Stimulated activated CD8-positive, alpha-beta memory T cell treated with anti-CD3 and anti-CD28 coated beads, Interleukin-4, amount 100 ng/mL, for 1 hour (primary cell): Measurements from ENCODE around the gene LIFR.
"Not testable (repeated sequence)": the region's sequence is repeated elsewhere in the genome, so short reads cannot be mapped to it uniquely, and the experiment has no call there.

Experiments used
- DNase-seq, 2 donors: peaks; one replicate each; pipeline ENCODE4 v3.0.0-alpha.2; 2020; ENCODE audit warnings: low read depth in 2 of 2, low spot score in 1 of 2

Gene LIFR

DNA sequence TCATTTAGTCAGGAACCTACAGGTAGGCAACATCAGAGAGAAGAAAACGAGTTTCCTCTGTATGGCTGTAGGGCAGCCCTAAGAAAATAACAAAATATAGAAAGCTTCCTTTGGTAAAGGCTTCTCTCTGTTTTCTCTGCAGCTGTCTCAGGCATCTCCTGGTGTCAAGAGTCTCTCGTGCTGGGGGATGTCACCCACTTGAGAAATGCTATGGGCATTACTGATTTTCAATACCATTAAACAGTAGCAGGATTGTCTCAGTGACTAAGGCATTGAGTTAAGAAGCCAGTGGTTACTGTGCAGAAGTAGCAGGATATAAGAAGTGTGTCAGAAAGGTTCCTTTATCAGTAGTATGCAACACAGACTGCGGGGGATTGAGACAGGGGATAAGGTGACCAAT lies 32.4 kb downstream of the LIFR start:
- DNase-seq = no peak

DNA sequence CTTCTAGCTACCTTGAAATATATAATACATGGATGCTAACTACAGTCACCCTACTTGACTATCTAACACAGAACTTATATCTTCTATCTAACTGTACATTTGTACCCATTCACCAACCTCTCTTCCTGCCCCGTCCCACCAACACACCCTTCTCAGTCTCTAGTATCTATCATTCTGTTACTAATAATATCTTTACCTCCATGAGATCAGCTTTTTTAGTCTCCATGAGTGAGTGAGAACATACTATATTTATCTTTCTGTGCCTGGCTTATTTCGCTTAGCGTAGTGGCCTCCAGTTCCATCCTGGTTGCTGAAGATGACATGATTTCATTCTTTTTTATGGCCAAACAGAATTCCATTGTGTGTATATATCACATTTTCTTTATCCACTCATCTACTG lies 37.0 kb downstream of the LIFR start:
- no peak for DNase-seq

DNA sequence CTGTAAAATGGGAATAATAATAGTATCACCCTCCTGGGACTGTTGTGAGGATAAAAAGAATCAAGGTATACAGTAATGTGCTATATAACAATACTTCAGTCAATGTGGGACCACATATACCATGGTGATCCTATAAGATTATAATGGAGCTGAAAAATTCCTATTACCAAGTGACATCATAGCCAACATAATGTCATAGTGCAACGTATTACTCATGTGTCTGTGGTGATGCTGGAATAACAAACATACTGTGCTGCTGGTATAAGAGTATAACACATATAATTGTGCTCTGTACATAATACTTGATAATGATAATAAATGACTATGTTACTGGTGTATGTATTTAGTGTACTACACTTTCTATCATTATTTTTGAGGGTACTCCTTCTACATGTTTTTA lies 38.1 kb downstream of the LIFR start:
- DNase-seq = no peak

DNA sequence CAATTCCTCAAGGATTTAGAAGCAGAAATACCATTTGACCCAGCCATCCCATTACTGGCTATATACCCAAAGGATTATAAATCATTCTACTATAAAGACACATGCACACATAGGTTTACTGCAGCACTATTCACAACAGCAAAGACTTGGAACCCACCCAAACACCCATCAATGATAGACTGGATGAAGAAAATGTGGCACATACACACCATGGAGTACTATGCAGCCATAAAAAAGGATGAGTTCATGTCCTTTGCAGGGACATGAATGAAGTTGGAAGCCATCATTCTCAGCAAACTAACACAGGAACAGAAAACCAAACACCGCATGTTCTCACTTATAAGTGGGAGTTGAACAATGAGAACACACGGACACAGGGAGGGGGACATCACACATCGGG lies 39.8 kb downstream of the LIFR start:
- DNase-seq = not testable (repeated sequence)

DNA sequence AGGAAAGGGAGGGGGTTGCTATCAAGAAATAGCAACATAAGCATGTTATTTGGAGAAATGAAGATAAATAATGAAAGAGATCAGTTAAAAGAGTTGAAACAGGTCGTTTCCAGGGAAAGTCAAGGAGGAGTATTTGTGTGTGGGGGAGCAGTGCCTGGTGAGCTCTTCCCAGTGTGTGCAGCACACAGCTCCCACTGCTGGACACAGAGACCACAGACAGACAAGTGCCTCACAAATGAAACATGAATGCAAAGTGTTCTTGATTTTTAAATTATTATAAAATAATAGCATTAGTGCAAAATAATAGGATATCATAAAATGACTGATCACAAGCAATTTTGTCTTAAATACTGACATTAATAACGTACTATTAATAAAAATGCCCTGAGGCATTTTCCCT lies 40.8 kb downstream of the LIFR start:
- DNase-seq = no peak

DNA sequence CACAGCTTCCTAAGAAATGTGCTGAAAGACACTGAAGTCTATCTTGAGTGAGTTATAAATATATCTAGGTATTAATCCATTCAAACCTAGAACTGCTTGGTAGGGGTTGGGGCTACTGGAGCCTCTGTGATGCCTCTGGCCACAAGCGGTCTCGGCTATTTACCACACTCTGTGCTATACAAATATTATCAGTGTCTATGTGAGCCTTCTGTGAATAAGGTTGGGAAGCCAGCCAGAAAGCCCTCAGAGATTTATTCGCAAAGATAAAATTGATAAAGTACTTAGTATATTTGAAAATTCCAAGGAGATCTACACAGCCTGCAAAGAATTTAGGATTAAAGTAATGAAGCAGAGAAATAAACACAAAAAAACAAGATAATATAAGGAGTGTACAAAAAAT lies 41.4 kb downstream of the LIFR start:
- DNase-seq = no peak

DNA sequence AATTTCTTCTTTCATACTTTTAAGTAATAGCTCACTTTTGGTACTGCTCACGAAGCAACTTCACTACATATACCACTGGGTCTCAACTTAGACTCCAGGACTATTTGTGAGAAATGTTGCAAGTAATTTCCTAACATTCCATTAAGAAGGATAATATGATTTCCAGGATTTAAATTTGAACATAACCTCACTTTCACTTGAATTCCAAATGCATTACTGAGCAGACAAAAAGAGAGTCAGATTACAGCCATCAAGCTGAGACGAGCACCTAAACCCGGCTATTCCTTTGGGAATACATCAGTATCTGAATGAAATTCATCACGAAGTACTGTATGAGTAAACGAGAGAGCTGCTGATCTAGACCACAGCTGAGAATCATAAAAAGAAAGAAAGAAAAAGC lies 47.3 kb downstream of the LIFR start:
- DNase-seq = no peak

DNA sequence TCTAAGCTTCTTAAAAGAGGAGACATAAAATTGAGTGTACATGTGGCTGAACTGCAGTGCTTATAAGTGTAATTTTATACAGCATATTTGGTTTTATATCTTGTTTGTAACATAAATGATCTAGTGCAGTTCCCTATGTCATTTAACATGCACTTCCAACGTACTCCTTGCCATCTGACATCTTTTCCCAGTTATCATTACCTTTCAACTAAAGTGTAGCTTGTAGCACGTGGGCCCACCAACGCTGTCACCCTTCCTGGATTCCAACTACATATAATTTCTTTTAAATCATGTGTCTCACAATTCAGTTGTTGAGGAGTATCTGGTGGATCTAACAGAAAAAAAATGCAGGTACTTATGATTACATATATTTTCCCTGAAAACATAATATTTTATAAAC lies 50.1 kb downstream of the LIFR start:
- DNase-seq = no peak

DNA sequence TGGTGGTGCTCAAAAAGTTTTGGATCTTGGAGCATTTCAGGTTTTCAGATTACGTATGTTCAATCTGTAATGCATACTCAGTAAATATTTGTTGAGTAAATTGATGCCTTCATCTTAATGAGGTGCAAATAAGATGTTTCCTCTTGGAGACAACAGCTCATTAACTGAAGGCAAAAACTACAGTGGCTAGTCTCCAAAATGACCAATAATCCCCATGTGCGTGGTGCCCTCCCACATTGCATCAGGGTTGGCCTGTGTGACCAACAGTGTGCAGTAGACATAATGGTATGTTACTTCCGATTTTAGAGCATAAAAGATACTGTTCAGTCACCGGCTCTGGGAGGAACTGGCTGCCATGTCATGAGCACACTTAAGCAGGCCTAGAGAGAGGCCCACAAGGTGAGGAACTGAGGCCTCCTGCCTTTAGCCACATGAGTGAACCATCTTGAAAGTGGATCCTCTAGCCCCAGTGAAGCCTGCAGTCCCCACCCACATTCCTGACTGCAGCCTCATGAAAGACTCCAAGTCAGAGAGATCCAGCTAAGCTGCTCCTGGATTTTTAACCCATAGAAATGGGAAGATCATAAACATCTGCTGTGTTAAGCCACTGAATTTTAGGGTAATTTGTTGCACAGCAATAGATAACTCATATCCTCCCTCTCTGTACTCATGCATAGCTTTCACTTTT lies 55.7 kb downstream of the LIFR start:
- no peak for DNase-seq

DNA sequence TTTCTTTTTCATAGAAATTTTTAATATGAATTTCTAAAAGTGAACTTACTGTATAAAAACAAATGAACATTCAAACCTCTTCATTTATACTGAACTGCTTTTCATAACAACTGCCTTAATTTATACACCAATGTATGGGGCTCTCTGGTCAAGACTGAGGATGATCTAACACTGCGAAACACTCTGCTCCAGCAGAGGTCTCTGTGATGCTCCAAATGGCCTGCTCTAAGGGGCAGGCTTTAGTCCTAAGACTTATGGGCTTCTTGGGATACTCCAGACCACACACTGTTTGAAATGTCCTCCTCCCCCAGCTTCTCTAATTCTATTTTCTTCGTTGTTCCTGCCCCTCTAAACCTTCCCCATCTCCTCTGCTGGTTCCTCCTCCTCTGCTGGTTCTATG lies 58.5 kb downstream of the LIFR start:
- no peak for DNase-seq

DNA sequence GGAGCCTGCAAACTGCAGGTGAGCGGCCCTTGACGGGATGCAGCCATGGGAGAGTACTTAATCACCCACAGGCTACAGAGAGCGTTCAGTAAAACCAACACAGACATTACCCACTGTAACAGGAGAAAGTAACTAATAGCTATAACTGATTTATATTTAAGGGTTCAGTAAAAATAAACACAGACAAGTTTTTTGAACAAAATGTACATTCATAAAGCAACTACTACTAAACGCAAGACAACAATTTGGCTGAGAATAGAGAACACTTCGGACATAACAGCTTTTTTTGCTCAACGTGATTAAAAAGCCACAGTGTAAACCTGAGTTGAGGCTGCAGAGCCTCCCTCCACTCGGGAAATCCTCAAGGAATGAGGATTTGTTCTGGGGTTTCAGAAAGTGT lies 61.7 kb downstream of the LIFR start:
- no peak for DNase-seq

DNA sequence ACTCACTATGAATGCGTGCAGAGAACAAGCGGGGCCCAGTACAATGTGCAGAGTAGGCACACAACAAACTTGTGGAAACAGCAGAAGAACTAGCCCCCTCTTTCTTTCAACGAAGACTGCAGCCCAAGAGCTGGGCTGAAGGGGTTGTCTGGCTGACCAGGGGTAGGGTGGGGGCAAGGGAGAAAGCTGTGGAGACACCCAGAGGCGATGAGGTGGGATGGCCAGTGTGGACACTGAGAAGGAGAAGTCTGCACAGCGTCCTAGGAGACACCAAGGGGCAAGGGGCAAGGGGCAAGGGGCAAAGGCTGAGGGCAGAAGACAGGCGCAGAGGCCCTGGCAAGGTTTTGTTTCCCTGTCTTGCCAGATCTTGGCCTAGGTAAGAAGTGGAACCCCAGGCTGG lies 62.3 kb downstream of the LIFR start:
- DNase-seq = no peak

DNA sequence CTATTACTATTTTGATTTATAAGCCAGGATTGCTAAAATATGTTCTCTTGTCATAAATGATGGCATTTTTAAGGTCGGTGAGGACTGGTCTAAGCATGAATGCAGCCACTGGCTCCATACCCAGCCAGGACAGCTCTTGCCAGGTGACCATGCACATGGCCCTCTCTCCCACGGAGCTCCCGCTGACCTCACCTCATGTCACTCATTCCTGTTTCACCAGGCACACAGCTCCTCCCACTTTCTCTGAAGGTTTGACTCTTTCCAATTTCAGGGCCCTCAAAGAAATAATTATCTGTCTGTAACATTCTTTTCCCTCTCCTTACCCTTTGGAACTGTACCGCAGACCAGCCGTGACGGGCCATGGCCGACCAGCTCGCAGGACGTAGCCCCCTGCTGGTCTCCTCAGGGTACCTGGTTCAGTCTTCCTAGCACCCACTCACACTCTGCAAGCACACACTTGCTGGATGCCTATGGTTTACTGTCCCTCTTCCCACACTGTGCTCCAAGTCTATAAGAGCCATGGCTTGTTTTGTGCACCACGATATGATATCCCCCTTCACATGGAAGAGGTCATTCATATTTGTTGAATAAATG lies 72.5 kb downstream of the LIFR start:
- DNase-seq = no peak

DNA sequence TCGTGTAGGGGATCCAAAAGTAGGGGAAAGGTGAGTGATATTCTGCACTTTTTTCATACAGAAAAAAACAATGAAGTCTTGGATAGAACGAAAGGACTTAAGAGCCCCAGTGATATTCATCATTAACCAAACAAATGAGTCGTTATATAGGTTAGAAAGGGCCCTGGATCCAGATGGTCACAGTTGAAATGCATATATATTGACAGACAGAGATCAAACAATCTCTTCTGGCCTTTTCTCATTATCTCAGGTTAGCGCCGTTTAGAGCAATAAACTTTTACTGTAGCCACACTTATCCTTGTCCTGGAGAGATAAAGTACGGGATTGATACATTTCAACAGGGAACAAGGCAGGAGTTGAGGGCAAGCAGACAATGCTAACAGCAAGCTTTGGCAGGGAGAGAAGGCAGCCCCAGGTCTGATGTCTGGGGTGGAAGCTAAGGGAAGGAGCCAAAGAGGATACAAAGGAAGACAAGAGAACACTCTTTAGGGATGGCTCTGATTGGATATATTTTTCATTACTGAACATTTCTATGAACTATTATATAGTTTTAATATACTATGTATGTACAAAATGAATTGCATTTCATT lies 77.0 kb downstream of the LIFR start:
- no peak for DNase-seq

DNA sequence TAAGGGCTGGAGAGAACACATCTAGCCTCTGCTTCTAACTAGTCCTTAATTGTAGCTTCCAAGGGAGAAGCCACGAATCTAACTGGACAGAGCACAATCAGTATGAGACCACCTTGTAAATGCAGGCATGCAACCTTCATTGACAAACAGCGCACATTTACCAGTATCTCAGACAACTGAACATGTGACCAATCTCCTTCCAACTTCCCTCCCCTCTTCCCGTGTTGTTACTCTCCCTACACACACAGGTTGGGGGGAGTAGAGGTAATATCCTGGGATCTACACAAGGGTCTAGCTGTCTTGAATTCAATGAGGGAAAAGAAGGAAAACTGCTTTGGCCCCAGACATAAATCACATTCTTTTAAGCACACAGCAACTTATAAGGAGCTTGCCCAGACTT lies 77.6 kb downstream of the LIFR start:
- DNase-seq = no peak

DNA sequence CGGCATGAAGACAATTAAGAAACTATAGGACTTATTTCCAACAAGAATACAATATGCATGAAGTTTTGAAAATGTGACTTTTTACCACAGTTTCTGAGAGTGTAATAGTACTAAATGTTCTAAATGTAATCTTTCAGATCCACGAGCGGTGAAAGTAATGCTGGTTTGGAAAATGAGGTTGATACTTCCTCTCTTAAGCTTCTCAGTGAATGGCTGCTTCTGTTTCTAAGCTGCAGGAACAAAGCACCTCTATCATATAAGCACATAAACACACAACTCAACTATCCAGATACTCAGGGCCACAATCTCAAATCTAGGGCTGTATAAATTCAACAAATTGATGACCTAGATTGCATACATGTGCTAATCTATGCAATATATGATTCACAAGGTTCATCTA lies 78.3 kb downstream of the LIFR start:
- no peak for DNase-seq

DNA sequence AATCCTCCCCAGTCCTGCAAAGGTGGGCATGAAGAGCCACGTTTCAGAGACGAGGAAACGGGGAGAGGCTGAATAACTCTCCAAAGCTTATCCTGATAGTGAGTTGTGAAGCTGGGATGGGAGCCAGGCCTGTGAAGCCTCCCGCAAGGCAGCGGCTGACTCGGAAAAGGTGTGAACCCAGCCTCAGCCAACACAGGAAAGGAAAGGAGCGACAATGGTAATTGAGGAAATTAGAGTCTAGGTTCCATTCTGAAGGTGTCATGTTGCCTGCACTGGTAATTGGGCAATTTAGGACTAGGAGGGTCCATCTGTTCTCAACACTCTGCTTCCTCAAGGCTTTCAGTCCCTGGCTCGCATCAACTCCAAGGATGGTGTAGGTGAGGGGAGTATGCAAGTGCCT lies 83.4 kb downstream of the LIFR start:
- no peak for DNase-seq

DNA sequence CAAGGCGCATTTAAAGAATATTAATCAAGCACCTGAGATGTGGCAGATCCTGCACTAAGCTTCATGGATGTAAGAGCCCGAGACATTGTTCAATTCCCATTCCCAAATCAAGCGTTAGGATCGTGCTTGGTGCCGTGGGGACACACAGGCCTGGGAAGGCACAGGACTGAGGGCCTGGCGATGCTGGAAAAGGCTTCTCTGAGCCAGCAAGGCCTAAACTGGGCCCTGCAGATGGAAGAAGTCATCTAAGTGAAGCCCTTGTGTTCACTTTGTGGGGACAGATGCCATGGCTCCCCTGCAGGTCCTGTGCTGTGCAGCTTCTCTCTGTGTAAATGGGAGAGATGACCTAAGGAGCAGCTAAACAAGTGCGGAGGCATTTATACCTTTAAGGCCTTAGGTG lies 83.9 kb downstream of the LIFR start:
- DNase-seq = no peak

DNA sequence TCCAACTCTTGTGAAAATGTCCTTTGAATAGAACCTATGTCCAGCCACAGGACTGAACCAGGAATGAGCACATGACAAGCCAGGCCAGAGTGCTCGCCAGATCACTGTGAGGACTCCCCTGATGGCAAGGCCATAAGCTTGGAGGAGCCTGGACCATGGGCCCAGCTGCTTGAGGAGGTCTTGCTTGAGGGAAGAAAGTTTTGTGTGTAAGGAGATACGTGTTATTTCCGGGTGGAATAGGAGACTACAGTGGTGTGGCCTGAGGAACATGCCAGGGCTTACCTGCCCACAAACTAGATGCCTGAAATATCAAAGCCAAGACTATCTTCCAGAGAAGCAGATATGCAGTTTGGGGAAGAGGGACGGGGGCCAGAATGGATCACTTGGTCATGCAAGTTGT lies 84.7 kb downstream of the LIFR start:
- DNase-seq = no peak

DNA sequence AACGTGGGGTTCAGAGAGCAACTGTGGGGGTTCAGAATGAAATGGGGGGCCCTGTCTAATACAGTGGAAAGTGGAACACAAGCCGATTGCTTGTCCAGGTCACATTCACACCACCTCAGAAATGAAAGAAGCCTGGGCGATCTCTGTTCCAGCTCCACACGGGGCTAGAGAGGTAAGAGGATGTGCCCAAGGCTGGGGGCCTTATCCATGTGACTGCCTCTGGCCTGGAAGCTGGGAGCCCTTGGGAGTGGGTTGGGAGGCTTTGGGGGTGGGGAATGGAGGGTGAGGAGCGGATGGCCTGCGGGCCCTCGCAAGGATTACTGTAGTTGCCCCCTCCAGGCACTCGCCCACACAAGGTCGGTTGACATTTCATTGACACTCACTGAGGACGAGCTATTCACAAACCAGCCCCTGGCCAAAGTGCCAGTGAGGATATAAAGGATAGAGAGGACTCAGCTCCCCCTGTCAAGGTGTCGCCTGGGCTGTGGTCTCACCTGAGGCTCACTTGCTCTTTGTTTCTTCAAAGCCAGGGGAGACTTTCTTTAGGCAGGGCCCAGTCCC lies 86.7 kb downstream of the LIFR start:
- DNase-seq = no peak

DNA sequence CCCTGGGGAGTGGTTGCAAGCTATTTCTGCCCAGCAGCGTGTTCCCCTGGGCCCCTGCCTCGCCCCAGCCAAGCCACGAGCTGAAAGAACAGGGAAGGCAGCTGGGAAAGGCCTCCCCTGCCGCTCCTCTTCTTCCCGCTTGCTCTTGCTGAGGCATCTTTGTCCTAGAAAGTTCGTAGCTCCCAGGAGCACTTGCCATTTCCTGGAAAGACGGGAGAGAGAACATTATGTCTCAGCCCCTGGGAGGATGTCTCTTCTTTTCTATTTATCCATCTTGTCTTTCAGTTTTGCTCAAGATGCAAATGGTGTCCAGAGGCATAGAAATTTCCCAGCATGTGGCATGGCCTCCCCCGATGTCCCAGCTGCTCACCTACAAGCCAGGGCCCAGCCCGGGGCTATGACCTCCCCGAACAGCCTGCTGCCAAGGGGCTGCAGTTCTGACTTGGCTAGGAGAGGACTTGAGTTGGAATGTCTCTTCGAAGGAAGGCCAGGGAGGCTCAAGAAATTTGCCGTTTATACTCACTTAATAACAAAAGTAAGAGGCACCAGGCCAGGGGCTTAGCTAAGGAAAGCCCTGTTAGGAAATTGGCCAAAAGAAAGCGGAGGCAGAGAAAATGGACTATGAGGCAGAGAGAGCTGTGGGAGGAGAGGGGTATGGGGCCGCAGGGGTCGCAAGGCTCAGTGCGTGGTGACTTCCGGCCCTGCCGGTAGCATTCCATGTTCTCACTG lies 87.3 kb downstream of the LIFR start:
- DNase-seq = no peak

DNA sequence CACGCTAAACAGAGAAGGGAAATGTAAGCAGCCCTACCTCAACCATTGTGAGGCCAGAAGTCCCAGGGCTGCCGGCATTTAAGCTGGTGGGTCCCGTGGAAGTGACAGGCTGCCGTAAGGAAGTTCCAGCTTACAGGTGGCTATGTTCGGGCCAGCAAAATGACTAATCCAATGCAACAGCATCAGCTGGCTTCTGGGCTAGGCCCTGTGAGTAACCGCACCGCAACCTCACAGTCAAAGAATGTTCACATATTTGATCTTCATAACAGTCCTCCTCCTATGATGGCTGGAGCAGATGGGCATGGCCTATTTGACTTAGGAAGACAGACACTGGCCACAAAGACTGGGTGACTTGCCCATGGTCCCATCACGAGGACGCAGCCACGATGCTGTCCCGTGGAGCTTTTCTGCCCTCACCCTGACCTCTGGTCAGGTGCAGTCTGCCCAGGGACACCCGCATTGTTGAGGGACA lies 88.2 kb downstream of the LIFR start:
- DNase-seq = no peak
